Measurements from ENCODE around the gene UCK2. TPM values are rescaled to one million over a fixed set of nuclear protein-coding genes. Genes with fewer than 3 reads are reported as not detected.

The UCK2 gene
- total RNA-seq, 1 donor from 2014 or later = 8.3 TPM

DNA sequence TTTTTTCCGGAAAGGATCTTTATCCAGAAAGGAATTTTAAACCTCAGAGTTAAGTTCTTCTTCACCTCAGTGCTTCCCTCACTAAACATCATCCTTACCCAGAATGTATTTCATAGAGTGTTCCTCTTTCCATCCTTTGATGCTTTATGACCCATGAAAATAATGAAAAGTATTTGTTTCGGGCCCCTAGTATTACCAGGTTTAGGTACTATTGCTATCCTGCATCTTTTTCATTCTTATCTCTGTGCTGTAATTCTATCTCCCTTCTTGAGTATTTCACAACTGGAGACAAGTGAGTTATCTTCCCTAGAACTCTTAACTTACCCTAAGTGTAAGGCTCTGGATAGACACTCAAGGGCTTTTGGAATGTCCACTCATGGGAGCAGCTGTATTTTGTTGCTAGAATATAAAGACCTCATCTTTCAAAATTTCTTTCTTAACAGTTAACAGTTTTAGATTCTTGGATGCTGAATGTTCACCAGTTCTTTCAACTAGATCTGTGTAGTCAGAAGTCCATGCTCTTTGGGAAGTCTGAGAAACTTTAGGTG, 26.2 kb downstream of the UCK2 start:
- DNase-seq (no peak), ATAC-seq (no peak)
- H3K9me3 ChIP-seq = no peaks in the 10 kb centered on the region
- intact Hi-C loops (cut with DNase I) = no loop called here
- peaks cover 15% of the 10 kb centered on the region for H3K4me1 ChIP-seq
- H3K27me3 ChIP-seq (ENCODE audit: low read depth) = no peaks in the 10 kb centered on the region
- no peak overlapping the region for H3K27ac ChIP-seq
- H3K36me3 ChIP-seq = no peaks in the 10 kb centered on the region
- TF ChIP-seq, protein P1, sequence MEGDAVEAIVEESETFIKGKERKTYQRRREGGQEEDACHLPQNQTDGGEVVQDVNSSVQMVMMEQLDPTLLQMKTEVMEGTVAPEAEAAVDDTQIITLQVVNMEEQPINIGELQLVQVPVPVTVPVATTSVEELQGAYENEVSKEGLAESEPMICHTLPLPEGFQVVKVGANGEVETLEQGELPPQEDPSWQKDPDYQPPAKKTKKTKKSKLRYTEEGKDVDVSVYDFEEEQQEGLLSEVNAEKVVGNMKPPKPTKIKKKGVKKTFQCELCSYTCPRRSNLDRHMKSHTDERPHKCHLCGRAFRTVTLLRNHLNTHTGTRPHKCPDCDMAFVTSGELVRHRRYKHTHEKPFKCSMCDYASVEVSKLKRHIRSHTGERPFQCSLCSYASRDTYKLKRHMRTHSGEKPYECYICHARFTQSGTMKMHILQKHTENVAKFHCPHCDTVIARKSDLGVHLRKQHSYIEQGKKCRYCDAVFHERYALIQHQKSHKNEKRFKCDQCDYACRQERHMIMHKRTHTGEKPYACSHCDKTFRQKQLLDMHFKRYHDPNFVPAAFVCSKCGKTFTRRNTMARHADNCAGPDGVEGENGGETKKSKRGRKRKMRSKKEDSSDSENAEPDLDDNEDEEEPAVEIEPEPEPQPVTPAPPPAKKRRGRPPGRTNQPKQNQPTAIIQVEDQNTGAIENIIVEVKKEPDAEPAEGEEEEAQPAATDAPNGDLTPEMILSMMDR (IDR thresholded peaks at IDR 0.05) = no peak
- H3K4me3 ChIP-seq = no peak overlapping the region

DNA sequence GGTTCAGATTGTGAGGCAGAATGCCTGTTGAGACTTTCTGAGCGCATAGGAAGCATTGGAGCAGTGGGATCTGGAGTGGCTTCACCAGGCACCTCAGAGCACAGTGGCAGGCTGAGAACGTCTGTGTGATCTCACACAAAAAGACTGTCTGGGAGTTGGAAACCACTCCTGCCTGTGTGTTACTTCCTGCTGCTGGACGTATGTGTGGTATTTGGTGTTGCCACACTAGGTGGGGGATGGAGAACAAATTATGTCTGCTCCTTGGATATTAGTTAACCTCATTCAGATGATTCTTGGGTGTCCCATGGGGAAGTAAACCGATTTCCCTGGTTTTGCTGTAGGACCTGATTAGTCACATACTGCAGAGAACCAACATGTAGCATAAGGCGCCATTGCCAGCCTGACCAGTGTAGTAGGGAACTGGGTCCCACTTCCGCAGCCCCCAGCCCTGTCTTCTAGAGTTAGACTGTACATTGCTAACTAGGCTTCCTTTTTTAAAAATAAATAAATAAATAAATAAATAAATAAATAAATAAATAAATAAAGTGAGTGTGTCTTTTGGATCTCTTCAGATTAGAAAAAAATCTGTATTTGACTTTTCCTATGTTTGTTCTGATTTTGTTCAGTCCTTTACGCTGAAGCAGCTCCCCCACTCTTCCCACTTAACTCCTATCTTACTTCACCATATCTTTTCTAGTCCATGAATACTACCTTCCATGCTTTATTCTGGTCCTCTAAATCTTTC, 26.9 kb downstream of the UCK2 start:
- H3K27me3 ChIP-seq (ENCODE audit: low read depth) = no peaks in the 10 kb centered on the region
- H3K4me1 ChIP-seq = peaks cover 13% of the 10 kb centered on the region
- DNase-seq (no peak), ATAC-seq (peak; percentile 59 to 78)
- intact Hi-C loops (cut with DNase I) = no loop called here
- H3K9me3 ChIP-seq = no peaks in the 10 kb centered on the region
- H3K4me3 ChIP-seq = no peak overlapping the region
- TF ChIP-seq, protein P1 (IDR thresholded peaks at IDR 0.05) = no peak
- H3K27ac ChIP-seq = no peak overlapping the region
- H3K36me3 ChIP-seq = no peaks in the 10 kb centered on the region

DNA sequence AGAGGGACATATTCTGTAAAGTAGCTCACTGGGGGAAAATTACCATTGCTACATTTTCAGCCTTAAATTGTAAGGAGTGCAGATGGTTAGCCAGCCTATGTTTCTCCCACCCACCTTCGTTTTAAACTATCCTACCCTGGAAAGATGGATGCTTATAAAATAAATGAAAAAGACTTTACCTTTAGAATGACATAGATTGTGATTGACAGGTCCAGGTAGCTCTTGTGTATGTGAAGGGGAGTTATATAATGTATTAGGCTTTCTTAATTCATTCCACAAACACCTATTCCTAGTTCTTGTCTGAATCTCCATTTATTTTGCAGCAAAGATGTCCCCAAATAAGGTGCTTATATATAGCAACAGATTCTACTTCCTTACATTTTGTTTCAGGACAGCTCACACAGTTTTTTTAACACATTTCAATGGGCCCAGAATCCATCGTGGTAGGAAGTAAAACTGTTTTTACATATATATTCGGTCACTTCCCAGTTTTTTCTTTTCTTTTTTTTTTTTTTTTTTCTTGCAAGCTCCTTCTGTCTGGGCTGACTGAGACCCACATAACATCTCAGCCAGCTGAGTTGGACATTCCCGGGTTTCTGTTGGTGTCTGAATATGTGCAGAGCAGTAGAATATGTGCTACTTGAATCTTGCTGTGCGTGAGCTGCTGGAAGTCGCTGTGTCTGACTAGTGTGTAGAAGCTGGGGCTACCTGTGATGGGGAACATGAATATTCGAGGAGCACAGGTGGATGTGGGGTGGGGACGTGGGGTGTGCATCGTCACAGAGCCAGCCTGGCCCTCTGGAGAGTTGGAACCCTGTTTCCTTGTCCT, 27.8 kb downstream of the UCK2 start:
- H3K36me3 ChIP-seq = no peaks in the 10 kb centered on the region
- TF ChIP-seq, protein P1 (IDR thresholded peaks at IDR 0.05) = no peak
- H3K9me3 ChIP-seq = no peaks in the 10 kb centered on the region
- no peak overlapping the region for H3K4me3 ChIP-seq
- intact Hi-C loops (cut with DNase I) = no loop called here
- no peak overlapping the region for H3K27ac ChIP-seq
- H3K27me3 ChIP-seq (ENCODE audit: low read depth) = no peaks in the 10 kb centered on the region
- no peak for ATAC-seq
- DNase-seq = no peak
- peaks cover 8% of the 10 kb centered on the region for H3K4me1 ChIP-seq

DNA sequence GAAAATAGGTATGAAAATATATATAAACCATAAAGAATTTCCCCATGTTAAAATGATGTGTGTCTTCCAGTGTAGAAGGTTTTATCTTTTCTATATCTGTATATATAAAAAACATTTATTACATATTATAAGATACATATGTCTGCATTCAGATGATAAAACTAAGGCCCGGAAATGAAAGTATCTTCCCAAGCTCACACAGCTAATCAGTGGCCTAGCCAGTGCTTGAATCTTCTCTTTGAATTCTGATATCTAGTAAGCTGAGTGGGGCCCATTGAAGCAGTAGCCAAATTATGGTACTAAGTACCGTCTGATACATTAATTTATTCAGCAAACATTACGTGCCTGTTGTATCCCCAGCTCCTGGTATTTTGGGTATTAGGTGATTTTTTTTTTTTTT, 28.6 kb downstream of the UCK2 start:
- Histone ChIP-seq H3K9me3 (no peaks in the 10 kb centered on the region), H3K4me3 (no peak overlapping the region), H3K27ac (no peak overlapping the region), H3K36me3 (no peaks in the 10 kb centered on the region), H3K27me3 (ENCODE audit: low read depth) (no peaks in the 10 kb centered on the region), H3K4me1 (peaks cover 8% of the 10 kb centered on the region)
- TF ChIP-seq, protein P1 (IDR thresholded peaks at IDR 0.05) = no peak
- ATAC-seq = no peak
- DNase-seq = no peak
- intact Hi-C loops (cut with DNase I) = no loop called here

DNA sequence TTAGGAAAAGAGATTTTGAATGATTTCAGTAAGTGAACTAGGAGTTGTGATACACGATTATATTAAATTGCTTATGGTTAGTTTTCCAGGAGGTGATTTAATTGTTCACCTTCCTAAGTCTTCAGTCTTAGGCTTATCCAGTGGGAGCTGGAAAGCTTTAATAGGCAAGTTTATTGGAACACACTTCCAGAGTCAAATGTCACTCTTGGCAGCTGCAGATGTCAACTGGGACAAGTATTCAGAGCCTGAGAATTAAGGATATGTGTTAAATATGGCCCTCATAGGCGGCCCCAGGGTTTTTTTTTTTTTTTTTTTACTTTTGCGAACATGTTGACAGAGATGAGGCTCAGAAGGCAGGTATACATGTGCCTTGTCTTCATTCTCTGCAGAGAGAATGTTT, 29.2 kb downstream of the UCK2 start:
- H3K36me3 ChIP-seq = no peaks in the 10 kb centered on the region
- intact Hi-C loops (cut with DNase I) = no loop called here
- no peaks in the 10 kb centered on the region for H3K9me3 ChIP-seq
- DNase-seq (no peak), ATAC-seq (no peak)
- no peak overlapping the region for H3K4me3 ChIP-seq
- peaks cover 8% of the 10 kb centered on the region for H3K4me1 ChIP-seq
- no peaks in the 10 kb centered on the region for H3K27me3 ChIP-seq (ENCODE audit: low read depth)
- H3K27ac ChIP-seq = no peak overlapping the region
- TF ChIP-seq, protein P1 (IDR thresholded peaks at IDR 0.05) = no peak
